ENCODE data around the gene APMAP.
A peak's percentile ranks its signal among the peaks of the same experiment; 100 is the strongest.

The APMAP gene

DNA sequence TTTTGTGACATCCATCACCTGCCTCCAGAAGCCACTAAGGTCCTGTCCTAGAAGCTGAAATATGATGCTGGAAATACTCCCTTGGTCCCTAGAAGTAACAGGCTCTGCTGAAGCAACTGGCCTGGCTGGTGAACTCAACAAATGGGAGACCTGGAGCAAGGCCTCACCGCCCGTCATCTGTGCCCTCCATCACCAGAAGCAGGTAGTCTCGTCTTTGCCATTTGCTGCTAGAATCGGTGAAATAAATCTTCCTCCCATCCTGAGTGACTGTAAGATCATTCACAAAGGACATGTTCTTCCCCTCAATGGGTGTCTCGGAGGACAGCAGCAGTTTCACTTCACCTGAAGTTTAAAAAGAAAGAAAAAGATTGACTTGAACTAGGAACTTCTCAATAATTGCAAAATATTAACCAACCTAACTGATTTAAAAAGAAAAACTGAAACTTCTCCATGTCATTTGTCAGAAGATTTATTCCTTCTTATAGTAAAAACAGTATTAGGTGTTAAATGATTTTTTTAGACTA is 22.5 kb downstream of the APMAP start:
- Histone ChIP-seq H3K27me3 (no peaks in the 10 kb centered on the region), H4K20me1 (peaks cover 12% of the 10 kb centered on the region; the same call in 1 of the 2 replicates), H3K36me3 (peaks cover 78% of the 10 kb centered on the region), H3K4me1 (peaks cover 30% of the 10 kb centered on the region), H3K27ac (0 out of 2 replicates have a peak overlapping the region, but pooled peaks have one; percentile 41), H3K9ac (no peak overlapping the region), H3K4me3 (no peak overlapping the region), H3K4me2 (peak overlapping the region; percentile 77; the same call in 1 of the 2 replicates), H3K9me3 (no peaks in the 10 kb centered on the region)
- no peak for TF ChIP-seq Cebpa-rat (IDR thresholded peaks at IDR 0.05)

DNA sequence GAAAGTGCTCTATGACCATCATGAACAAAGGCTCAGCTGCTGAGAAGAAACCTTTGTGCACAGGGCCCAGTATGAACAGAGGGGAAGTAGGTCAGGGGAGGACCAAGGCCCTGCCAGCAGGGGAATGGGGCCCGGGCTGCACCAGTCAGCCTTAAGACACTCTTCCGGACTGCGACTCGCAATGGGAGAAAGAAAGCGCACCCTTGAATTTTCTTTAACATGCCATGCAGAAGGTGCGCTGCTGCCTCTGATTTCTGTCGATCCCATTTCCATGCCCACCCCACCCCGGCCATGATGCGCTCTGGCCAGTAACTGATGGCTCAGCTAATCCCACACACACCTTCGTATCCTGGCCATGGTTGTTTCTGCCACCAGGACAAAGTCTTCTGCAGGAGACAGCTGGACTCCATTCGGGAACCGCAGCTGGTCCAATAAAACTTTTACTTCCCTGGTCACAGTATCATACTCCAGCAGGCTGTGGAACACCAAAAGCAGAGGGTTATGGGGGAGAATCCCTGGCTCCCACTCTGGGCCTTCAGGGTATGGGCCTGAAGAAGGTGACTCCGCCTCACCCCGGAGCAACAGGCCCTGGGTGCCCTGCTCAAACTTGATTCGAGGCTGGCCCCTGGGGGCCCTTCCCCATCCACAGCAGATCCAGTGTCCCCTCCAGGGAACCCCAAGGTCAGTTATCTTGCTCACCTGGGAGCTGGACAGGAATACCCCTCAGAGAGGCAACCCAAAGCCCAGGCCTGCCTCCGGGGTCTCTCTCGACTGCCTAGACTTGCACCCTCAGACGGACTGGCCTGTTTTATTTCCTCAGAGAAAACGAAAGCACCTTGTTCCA is 23.1 kb downstream of the APMAP start:
- no peak overlapping the region for H3K4me3 ChIP-seq
- H3K4me2 ChIP-seq, result 0 out of 2 replicates have a peak overlapping the region, but pooled peaks have one; percentile 77
- no peaks in the 10 kb centered on the region for H3K9me3 ChIP-seq
- peaks cover 85% of the 10 kb centered on the region for H3K36me3 ChIP-seq
- H3K27me3 ChIP-seq, result no peaks in the 10 kb centered on the region
- peaks cover 30% of the 10 kb centered on the region for H3K4me1 ChIP-seq
- H4K20me1 ChIP-seq, result peaks cover 18% of the 10 kb centered on the region; the same call in 1 of the 2 replicates
- TF ChIP-seq Cebpa-rat (IDR thresholded peaks at IDR 0.05), result no peak
- H3K27ac ChIP-seq, result 0 out of 2 replicates have a peak overlapping the region, but pooled peaks have one; percentile 41
- no peak overlapping the region for H3K9ac ChIP-seq

DNA sequence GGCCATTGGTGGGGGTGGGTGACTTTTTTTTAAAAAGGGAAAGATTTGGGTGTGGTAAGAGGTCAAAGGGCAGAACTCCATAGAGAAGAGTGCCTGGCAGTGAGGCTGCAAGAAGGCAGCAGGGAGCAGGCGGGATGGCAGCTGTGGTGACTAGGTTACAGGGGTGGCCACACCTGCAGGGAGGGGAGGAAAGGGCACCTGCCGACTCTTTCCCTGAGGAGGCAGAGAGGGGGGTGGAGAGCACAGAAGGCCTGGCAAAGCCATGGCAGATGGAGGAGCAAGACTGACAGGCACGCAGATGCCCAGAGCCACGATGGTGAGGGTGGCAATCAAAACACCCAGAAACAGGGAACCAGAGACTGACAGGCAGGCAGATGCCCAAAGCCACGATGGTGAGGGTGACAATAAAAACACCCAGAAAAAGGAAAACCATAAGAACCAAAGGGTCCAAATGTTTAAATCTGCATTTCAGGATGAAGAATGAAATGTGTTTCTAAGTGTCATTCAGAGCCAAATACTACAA is 24.2 kb downstream of the APMAP start:
- H3K4me3 ChIP-seq, result no peak overlapping the region
- H4K20me1 ChIP-seq, result peaks cover 18% of the 10 kb centered on the region; the same call in 1 of the 2 replicates
- TF ChIP-seq Cebpa-rat (IDR thresholded peaks at IDR 0.05), result no peak
- no peaks in the 10 kb centered on the region for H3K9me3 ChIP-seq
- peaks cover 30% of the 10 kb centered on the region for H3K4me1 ChIP-seq
- H3K4me2 ChIP-seq, result no peak overlapping the region
- peaks cover 88% of the 10 kb centered on the region for H3K36me3 ChIP-seq
- no peak overlapping the region for H3K9ac ChIP-seq
- H3K27me3 ChIP-seq, result no peaks in the 10 kb centered on the region
- no peak overlapping the region for H3K27ac ChIP-seq

DNA sequence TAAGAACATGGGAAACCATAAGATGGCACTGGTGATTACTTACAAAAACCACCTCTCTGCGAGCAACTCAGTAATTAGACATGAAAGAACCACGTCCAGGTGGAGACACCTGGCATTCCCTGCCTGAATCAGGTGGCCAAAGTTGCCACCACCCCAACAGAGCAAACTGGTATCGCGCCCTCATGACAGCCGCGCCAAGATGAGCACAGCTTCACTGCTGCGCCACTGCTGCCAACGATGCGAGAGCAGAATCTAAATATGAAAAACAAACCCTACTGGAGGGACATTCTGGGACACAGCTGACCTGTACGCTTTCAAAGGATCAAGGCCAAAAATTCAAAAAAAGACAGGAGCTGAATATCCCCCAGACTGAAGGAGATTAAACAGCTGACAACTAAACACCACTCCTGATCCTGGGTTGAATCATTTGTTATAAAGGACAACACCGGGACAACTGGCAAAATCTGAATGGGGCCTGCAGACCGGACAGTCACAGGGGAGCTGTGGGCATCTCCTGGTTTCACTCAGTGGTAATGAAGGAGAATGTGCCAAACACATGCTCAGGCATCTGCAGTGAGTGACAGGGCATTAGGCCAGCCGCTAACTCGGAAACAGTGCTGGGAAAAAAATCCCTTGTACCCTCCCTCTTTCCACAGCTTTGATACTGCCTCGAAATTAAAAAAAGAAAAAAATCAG is 26.1 kb downstream of the APMAP start:
- Histone ChIP-seq H3K27me3 (no peaks in the 10 kb centered on the region), H3K9ac (no peak overlapping the region), H3K27ac (no peak overlapping the region), H4K20me1 (peaks cover 6% of the 10 kb centered on the region; the same call in 1 of the 2 replicates), H3K4me3 (no peak overlapping the region), H3K36me3 (peaks cover 88% of the 10 kb centered on the region), H3K4me1 (peaks cover 18% of the 10 kb centered on the region), H3K4me2 (no peak overlapping the region), H3K9me3 (no peaks in the 10 kb centered on the region)
- no peak for TF ChIP-seq Cebpa-rat (IDR thresholded peaks at IDR 0.05)

DNA sequence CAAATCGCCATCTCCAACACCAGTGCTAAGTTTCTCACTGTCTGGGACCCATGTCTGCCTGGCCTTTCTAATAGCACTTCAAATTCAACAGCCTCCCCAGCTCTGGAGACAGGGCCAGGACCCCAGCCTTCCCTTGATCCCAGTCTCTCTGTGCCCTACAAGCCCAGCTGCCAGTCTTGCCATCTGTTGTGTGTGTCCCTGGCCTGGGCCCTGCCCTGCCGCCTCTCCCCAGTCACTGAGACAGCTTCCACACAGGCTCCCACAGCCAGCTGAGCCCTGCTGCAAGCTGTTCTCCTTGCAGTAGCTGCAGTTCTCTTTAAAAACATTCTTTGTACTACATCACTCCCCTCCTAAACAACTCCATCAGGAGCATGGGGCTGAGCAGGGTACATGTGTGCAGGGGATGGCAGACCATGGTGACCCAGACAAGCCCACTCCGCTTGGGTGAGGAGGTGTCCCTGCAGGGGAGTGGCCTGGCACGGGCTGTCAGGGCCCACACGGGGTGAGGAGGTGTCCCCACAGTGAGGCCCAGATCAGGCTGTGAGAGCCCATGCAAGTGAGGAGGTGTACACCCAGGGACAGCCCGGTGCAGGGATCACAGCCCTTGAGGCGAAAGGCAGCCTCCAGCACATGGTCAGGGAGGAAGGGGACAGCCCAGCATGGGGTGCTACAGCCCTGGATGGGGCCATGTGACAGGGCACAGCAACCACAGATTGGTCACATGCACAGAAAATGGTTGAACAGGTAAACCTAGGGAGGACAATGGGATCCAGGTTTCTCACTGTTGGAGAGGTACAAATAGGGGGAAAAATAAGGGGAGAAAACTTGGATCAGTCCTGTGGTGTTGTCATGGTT is 27.3 kb downstream of the APMAP start:
- Histone ChIP-seq H3K4me1 (peaks cover 7% of the 10 kb centered on the region), H3K9ac (no peak overlapping the region), H3K9me3 (no peaks in the 10 kb centered on the region), H3K4me3 (no peak overlapping the region), H3K36me3 (peaks cover 97% of the 10 kb centered on the region), H3K4me2 (no peak overlapping the region), H3K27me3 (no peaks in the 10 kb centered on the region), H4K20me1 (0 out of 2 replicates have a peak, but pooled peaks cover 5% of the 10 kb centered on the region), H3K27ac (no peak overlapping the region)
- TF ChIP-seq Cebpa-rat (IDR thresholded peaks at IDR 0.05), result no peak

DNA sequence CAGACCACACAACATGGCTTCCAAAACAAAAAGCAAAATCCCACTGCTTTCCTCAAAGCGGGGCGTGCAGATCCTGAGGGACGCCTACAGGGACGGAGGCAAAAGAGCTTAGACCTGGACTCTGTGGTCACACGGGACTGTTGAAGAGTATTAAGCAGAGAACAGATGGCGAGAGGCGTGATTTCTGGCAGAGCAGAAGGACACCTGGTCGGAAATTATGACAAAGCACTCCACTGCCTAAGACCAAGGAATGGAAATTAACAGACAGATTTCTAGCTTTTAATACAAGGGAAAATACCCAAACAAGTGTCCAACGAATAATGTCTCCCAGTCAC is 28.1 kb downstream of the APMAP start:
- H3K4me3 ChIP-seq, result no peak overlapping the region
- H4K20me1 ChIP-seq, result 0 out of 2 replicates have a peak, but pooled peaks cover 5% of the 10 kb centered on the region
- H3K36me3 ChIP-seq, result peaks cover 98% of the 10 kb centered on the region
- H3K4me2 ChIP-seq, result no peak overlapping the region
- no peaks in the 10 kb centered on the region for H3K9me3 ChIP-seq
- no peak overlapping the region for H3K9ac ChIP-seq
- no peaks in the 10 kb centered on the region for H3K4me1 ChIP-seq
- no peak for TF ChIP-seq Cebpa-rat (IDR thresholded peaks at IDR 0.05)
- no peak overlapping the region for H3K27ac ChIP-seq
- no peaks in the 10 kb centered on the region for H3K27me3 ChIP-seq

DNA sequence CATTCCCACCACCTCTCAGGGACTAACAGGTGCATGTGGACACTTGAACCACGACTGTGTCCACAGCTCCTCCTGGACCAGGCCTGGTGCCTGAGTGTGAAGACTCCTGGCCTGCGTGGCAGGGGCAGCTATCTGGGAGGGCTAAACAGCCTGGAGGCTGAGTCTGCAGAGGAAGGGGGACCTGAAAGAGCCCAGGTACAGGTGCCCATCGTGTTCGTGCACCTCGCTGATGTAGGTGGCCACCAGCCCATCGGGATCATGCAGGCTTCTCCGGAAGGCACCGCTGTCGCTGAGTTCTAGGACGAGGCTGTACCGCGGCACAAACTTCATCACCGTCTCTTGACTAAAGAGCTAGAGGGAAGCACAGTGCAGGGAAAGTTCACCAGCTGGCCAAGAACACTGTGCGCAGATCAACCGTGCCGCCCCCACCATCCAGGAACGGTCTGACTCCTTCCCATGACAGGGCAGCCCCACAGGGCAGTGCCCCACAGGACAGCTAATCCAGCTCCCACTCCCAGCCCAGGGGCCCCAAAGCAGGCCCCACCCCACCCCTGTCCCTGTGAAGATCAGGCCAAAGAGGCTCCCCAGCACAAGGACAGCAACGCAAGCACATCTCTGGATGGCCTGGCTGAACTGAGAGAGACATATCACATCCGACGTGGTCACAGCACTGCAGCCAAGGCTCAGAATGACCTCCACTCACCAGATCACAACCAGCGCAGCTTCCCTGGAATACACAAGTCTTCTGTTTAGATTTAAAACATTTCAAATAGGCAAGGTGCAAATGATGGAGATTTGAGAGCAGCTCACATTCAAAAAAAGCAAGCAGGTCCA is 28.7 kb downstream of the APMAP start:
- peaks cover 98% of the 10 kb centered on the region for H3K36me3 ChIP-seq
- no peak for TF ChIP-seq Cebpa-rat (IDR thresholded peaks at IDR 0.05)
- H4K20me1 ChIP-seq, result 0 out of 2 replicates have a peak, but pooled peaks cover 5% of the 10 kb centered on the region

DNA sequence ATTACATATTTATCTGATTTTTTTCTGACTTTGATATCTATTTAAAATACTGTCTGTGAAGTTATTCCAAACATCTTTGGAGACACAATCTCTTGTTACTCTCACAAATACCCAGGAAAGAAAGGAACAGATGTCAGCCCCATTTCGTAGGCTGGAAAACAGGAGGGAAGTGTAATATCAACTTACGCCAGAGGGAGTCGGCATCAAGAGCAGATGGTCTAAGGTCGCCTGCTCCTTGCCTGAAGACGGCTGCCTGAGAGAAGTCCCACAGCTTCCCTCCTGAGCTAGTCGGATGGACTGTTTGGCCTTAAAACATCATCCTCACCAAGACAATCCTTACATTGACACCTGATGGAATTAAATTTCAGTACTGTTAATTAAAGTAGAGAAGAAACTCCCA is 30.0 kb downstream of the APMAP start:
- Histone ChIP-seq H3K4me1 (no peaks in the 10 kb centered on the region), H3K36me3 (peaks cover 98% of the 10 kb centered on the region), H3K9ac (no peak overlapping the region), H3K9me3 (no peaks in the 10 kb centered on the region), H3K27me3 (no peaks in the 10 kb centered on the region), H3K4me2 (no peak overlapping the region), H3K4me3 (no peak overlapping the region), H4K20me1 (peaks cover 7% of the 10 kb centered on the region; the same call in 1 of the 2 replicates), H3K27ac (no peak overlapping the region)
- TF ChIP-seq Cebpa-rat (IDR thresholded peaks at IDR 0.05), result no peak

More for the DNA sequence above, 28.7 kb downstream of the APMAP start:
- H3K9ac ChIP-seq, result no peak overlapping the region
- H3K27me3 ChIP-seq, result no peaks in the 10 kb centered on the region
- H3K4me3 ChIP-seq, result no peak overlapping the region
- H3K27ac ChIP-seq, result no peak overlapping the region
- no peak overlapping the region for H3K4me2 ChIP-seq
- no peaks in the 10 kb centered on the region for H3K4me1 ChIP-seq
- H3K9me3 ChIP-seq, result no peaks in the 10 kb centered on the region

Data from BLaER1 (cell line).